Measurements from ENCODE around the gene FNDC1. TPM values are rescaled to one million over a fixed set of nuclear protein-coding genes. Genes with fewer than 3 reads are reported as not detected.

The FNDC1 gene
- total RNA-seq, 1 experiment from 2014 or later: not detected

DNA sequence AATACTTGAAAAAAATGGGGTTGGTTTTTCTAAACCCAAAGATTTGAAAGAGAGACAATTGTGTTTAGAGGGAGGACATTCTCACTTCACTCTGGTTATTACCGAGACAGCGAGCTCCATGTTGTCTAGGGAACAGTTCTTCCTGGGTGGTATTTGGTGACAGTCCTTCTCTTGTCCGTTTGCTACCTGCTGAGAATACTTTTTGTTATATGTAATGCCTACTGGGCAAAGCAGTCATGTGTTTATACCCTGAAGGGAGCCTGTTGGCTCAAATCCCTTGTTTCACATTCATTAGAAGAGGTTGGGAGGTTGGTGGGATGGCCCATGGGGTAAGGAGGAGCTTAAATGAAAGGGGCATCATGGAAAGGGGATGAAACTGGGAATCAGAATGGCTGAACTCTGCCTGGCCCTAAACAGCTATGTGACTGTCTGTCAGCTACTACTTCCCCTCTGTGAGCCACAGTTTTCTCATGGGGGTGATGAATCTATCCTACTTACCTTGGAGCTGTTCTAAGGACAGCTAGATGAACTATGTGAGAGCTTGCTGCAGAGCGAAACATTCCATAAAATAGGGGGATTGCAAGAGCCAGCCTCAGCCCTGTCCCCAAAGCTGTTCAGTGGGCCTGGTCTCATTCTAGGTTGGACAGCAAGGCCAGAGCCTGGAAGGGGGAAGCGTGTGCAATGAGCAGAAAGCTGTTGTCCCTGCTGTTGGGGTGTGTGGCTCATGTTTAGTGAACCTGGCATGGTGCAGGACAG, 43.5 kb downstream of the FNDC1 start:
- CTCF ChIA-PET: no interaction called here
- no peak overlapping the region for H3K4me3 Mint-ChIP-seq (ENCODE audit: unreplicated experiment)

DNA sequence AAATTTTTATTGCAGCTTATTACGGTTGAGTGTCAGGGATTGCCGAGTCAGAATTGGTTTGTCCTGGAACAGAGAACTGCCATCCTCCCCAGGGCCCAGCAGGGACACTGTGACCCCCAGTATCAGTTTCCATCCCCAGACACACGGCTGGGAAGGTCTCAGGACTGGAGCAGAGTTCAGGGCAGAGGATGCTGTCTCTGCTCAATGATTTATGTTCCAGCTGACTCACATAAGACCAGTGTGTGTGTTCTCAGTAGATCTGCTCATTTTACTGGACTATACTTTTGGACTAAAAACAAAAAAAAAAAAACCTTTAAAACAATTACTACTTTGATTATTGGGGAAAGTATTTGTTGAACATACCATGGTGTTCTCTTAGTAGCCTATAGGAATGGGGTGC, 44.2 kb downstream of the FNDC1 start:
- H3K9me3 ChIP-seq: no peaks in the 10 kb centered on the region
- Mint-ChIP-seq H3K27ac (ENCODE audit: unreplicated experiment) (no peak overlapping the region), H3K4me3 (ENCODE audit: unreplicated experiment) (no peak overlapping the region), H3K9me3 (ENCODE audit: unreplicated experiment) (no peaks in the 10 kb centered on the region), H3K36me3 (ENCODE audit: insufficient read depth, unreplicated experiment) (no peaks in the 10 kb centered on the region), H3K4me1 (ENCODE audit: low read depth, unreplicated experiment) (no peaks in the 10 kb centered on the region), H3K27me3 (ENCODE audit: insufficient read depth, unreplicated experiment) (peaks cover 31% of the 10 kb centered on the region)
- BruUV-seq (replicated peaks): no TSS peak
- intact Hi-C loops (cut with micrococcal nuclease; ENCODE audit: unreplicated experiment): no loop called here
- ChIA-PET CTCF (no interaction called here), POLR2A (no interaction called here)
- no peak overlapping the region for H3K4me3 ChIP-seq (ENCODE audit: low read depth, low read length)
- TF ChIP-seq, protein P1, sequence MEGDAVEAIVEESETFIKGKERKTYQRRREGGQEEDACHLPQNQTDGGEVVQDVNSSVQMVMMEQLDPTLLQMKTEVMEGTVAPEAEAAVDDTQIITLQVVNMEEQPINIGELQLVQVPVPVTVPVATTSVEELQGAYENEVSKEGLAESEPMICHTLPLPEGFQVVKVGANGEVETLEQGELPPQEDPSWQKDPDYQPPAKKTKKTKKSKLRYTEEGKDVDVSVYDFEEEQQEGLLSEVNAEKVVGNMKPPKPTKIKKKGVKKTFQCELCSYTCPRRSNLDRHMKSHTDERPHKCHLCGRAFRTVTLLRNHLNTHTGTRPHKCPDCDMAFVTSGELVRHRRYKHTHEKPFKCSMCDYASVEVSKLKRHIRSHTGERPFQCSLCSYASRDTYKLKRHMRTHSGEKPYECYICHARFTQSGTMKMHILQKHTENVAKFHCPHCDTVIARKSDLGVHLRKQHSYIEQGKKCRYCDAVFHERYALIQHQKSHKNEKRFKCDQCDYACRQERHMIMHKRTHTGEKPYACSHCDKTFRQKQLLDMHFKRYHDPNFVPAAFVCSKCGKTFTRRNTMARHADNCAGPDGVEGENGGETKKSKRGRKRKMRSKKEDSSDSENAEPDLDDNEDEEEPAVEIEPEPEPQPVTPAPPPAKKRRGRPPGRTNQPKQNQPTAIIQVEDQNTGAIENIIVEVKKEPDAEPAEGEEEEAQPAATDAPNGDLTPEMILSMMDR (IDR thresholded peaks at IDR 0.05; ENCODE audit: insufficient read depth in 1 of 2, low read depth in 1 of 2, low read length in 1 of 2, severe bottlenecking in 1 of 2, unreplicated experiment in 1 of 2): no peak
- DNase-seq: no peak
- no peaks in the 10 kb centered on the region for H3K36me3 ChIP-seq (ENCODE audit: control insufficient read depth, insufficient read depth, low read length)
- peaks cover 3% of the 10 kb centered on the region for H3K27me3 ChIP-seq (replicated peaks; ENCODE audit: control insufficient read depth, insufficient read depth, low read length)
- H3K4me1 ChIP-seq: no peaks in the 10 kb centered on the region

More for the DNA sequence above, 43.5 kb downstream of the FNDC1 start:
- peaks cover 31% of the 10 kb centered on the region for H3K27me3 Mint-ChIP-seq (ENCODE audit: insufficient read depth, unreplicated experiment)
- no peaks in the 10 kb centered on the region for H3K4me1 Mint-ChIP-seq (ENCODE audit: low read depth, unreplicated experiment)
- H3K36me3 ChIP-seq (ENCODE audit: control insufficient read depth, insufficient read depth, low read length): no peaks in the 10 kb centered on the region
- POLR2A ChIA-PET: no interaction called here
- H3K9me3 ChIP-seq: no peaks in the 10 kb centered on the region
- no peak overlapping the region for H3K27ac Mint-ChIP-seq (ENCODE audit: unreplicated experiment)
- TF ChIP-seq, protein P1 (IDR thresholded peaks at IDR 0.05; ENCODE audit: insufficient read depth in 1 of 2, low read depth in 1 of 2, low read length in 1 of 2, severe bottlenecking in 1 of 2, unreplicated experiment in 1 of 2): no peak
- peaks cover 3% of the 10 kb centered on the region for H3K27me3 ChIP-seq (replicated peaks; ENCODE audit: control insufficient read depth, insufficient read depth, low read length)
- H3K36me3 Mint-ChIP-seq (ENCODE audit: insufficient read depth, unreplicated experiment): no peaks in the 10 kb centered on the region
- intact Hi-C loops (cut with micrococcal nuclease; ENCODE audit: unreplicated experiment): no loop called here
- BruUV-seq (replicated peaks): no TSS peak
- no peak overlapping the region for H3K4me3 ChIP-seq (ENCODE audit: low read depth, low read length)
- no peak for DNase-seq
- no peaks in the 10 kb centered on the region for H3K4me1 ChIP-seq
- H3K9me3 Mint-ChIP-seq (ENCODE audit: unreplicated experiment): no peaks in the 10 kb centered on the region

DNA sequence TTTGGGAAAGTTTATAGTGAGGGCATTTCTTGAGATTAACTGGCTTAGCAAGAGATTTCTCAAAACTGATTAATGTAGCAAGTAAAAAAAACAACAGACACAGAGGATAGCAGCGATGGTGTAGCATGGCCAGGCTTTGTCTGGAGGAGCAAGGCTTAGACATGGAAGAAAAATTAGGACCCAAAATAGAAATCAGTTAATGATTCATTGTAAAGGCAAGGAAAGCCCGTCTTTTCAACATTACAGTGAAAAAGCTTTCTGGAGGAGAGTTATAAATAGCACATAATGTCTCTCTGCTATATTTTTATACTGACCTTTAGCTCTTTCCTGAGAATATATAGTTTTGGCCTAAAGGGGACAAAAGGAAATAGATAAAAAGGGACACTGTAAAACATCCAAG, 45.1 kb downstream of the FNDC1 start:
- POLR2A ChIA-PET: no interaction called here
- H3K4me3 Mint-ChIP-seq (ENCODE audit: unreplicated experiment): no peak overlapping the region
- H3K27me3 Mint-ChIP-seq (ENCODE audit: insufficient read depth, unreplicated experiment): peaks cover 32% of the 10 kb centered on the region
- CTCF ChIA-PET: no interaction called here
- H3K36me3 Mint-ChIP-seq (ENCODE audit: insufficient read depth, unreplicated experiment): no peaks in the 10 kb centered on the region
- Histone ChIP-seq H3K36me3 (ENCODE audit: control insufficient read depth, insufficient read depth, low read length) (no peaks in the 10 kb centered on the region), H3K9me3 (no peaks in the 10 kb centered on the region), H3K27me3 (replicated peaks; ENCODE audit: control insufficient read depth, insufficient read depth, low read length) (peaks cover 3% of the 10 kb centered on the region), H3K4me1 (no peaks in the 10 kb centered on the region), H3K4me3 (ENCODE audit: low read depth, low read length) (no peak overlapping the region)
- no peaks in the 10 kb centered on the region for H3K4me1 Mint-ChIP-seq (ENCODE audit: low read depth, unreplicated experiment)
- TF ChIP-seq, protein P1 (IDR thresholded peaks at IDR 0.05; ENCODE audit: insufficient read depth in 1 of 2, low read depth in 1 of 2, low read length in 1 of 2, severe bottlenecking in 1 of 2, unreplicated experiment in 1 of 2): no peak
- H3K9me3 Mint-ChIP-seq (ENCODE audit: unreplicated experiment): no peaks in the 10 kb centered on the region
- DNase-seq: no peak
- intact Hi-C loops (cut with micrococcal nuclease; ENCODE audit: unreplicated experiment): no loop called here
- no peak overlapping the region for H3K27ac Mint-ChIP-seq (ENCODE audit: unreplicated experiment)
- no TSS peak for BruUV-seq (replicated peaks)
